SH-SY5Y (cell line): ENCODE data around the gene ADGRB2.

Experiments used
- GATA2 ChIP-seq: IDR thresholded peaks from 2 replicates; pipeline ENCODE4 v1.6.1; 2011; ENCODE audit warnings: mild to moderate bottlenecking, low read depth, low read length
- GATA3 ChIP-seq: IDR thresholded peaks from 2 replicates; pipeline ENCODE4 v1.6.1; 2011; ENCODE audit warnings: low read depth, mild to moderate bottlenecking, low read length, moderate library complexity

ADGRB2 gene

DNA sequence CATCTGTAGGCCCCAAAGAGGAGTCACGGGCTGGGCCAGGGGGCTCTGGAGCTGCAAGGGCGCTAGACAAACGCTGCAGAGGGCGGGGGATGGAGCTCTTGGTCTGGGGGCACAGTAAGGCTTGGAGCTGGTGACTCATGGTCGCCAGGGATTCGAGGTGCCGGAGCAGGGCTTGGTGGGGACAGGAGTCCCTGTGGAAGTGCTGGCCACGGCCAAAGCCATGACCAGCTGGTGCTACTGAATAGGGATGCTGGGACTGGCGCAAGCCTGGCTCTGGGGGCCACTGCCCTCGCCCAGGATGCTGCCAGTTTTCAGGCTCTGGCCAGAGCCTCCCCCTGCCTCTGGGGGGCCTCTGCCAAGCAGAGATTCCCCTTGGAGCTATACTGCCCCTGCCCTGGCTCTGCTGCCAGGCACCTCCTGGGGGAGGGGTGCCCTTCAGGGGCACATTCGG lies 26.5 kb upstream of the ADGRB2 start:
- TF ChIP-seq GATA3 (no peak), GATA2 (no peak)

DNA sequence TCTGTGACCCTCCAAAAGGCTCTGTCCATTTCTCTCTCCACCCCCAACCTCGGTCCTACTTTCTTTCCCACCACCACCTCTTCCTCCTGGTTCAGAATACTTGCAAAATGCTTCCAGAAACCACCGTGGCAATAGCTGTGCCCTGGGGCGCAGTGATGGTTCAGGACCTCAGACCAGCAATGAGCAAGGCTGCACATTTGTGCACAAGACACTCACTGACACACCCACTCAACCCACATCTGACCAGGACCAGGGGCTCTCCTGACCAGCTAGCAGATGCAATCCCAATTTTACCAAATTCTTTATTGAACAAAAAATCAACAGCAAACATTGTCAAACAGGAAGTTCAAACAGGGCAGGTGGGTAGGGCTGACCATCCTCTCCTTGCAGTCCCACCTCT lies 26.0 kb upstream of the ADGRB2 start:
- TF ChIP-seq GATA3, result no peak
- TF ChIP-seq GATA2, result no peak

DNA sequence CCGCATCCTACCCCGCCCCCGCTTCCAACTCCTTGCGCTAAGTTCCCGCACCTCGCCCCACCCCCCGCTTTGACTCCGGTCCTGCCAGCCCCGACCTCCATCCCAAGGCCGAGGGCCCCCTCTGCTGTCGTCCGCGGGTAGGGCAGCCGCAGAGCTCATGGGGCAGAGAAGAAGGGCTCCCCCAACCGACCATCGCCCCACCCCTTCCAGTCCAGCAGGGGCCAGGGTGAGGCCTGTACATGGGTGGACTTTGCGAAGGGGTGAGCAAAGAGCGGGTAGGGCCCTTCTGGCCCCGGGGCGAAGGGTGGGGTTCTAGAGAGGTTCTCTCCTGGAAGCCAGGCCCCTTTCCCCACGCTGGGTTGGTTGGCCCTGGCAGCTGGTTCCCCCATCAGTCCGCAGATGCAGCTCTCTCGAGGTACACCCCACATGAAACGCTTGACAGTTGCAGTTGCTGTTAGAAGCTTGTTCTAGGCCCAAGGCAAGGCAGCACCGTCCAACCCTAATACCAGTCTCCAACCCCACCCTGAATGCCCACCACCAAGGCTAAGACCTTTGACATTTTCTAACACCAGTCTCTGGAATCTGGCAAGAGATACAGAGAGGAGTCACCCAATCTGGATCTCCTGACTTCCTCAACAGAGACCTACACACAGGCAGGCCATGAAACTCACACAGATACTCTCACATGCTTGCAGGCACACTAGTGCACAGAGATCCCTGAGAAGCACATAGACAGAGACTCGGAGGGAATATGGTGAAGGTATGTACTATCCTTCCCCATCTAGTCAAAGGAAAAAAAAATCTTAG lies 25.3 kb upstream of the ADGRB2 start:
- no peak for TF ChIP-seq GATA2

DNA sequence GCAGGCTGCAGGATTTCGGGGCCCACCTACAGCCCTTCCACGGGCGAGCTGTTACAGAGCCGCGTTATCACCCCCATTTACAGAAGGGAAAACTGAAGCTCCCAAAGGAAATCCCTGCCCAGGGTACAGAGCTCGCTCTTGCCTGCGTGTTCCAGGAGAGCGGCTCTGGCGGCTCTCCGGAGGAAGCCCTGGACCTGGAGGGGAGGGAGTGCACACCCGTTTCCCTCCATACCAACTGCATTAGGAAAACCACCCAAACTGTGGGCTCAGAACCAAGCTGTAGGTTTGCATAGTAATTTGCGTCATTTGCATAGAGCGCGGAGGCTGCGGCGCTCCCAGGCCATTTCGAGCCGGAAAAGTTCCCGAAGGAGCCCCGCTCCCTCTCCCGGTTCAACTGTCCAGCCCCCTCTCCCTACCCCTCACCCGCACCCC lies 24.7 kb upstream of the ADGRB2 start:
- no peak for TF ChIP-seq GATA2
- TF ChIP-seq GATA3, result no peak

DNA sequence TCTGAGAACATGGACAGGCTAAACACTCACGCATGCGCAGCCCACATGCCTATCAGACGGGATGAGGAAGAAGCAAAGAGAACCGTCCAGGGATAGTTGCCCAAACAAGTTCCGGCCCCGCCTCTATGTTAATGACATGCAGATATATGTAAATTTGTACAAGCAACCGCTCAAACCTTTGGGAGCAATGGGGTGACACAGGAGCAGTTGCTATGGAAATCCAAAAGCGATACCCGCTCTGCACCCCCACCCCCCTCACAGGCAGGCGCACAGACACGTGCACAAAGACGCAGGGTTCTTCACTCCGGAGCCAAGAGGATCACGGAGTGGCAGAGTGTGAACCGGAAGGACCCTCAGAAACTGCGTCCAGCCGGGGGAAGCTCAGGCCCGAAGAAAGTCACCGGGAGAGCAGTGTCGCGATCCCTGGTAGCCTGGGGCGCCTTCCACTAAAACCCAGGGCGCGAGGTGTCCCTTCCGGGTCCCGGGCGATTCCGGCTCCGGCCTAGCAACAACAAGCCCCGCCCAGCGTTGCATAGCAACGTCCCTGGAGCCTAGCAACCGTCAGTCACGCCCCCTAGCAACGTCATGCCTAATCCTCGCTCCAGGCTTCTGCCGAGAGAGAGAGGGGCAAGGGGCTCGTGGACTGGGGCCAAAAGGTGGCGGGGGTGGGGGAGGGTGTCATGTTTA lies 24.1 kb upstream of the ADGRB2 start:
- TF ChIP-seq GATA2 (no peak), GATA3 (no peak)

DNA sequence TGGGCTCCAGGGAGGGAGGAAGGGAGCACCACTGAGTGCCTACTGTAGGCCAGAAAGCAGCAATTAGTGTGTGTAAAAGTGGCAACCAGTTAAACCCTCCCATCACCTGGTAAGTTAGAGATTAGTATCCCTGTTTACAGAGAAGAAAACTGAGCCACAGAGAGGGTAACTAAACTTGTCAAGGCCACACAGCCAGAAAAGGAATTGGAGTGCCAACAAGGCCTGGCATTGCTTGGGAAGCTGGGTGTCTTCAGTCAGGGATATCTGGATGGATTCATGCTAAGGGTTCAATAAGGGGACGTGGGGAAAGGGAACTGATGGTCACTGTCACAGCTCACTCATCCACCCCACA lies 23.6 kb upstream of the ADGRB2 start:
- no peak for TF ChIP-seq GATA2
- no peak for TF ChIP-seq GATA3

DNA sequence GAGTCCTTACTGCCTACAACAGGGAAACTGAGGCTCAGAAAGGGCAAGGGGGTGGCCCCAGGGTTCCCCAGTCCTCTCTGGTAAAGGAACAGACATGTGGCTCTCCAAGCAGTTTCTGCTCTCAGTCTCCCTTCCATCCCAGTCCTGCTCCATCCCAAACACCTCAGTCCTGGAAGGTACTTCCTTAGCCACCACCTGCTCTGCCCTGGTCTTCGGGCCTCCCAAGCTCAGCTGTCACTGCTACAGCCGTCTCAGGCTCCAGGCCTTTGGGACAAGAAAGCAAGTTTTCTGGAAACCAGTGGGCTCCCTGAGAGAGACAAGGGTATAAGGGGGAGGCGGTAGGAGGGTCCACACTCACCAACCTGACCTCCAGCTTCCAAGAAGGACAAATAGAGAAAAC lies 23.1 kb upstream of the ADGRB2 start:
- TF ChIP-seq GATA3 (no peak), GATA2 (no peak)

DNA sequence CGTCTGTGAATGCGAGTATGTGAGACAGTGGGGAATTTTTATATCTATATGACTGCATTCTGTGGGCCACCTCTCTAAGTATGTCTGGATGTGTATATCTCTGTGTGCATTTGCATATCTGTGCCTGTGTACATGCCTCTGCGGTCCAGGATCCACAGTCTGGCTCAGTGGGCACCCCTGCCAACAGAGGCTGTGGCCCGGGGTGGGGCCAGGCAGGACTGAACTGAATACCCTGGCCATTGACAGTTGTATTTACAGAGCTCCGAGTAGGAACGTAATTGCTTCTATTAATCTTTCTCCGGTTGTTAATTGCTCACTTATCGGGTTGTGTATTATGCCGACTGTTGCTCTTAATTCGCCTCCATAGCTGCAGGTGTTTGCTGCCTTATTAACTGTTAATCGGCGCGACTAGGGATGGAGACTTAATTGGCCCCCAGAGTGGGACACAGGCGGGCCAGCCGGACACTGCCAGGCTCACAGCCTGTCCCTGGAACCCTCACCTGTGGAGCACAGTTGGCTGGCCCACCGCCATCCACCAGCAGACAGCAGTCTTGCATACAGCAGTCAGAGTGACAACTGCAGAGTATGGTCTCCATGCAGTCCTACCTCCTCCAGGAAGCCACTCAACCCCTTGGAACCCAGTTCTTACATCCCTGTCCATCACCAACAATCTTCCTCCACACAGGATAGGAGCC lies 22.4 kb upstream of the ADGRB2 start:
- TF ChIP-seq GATA2, result no peak
- no peak for TF ChIP-seq GATA3

DNA sequence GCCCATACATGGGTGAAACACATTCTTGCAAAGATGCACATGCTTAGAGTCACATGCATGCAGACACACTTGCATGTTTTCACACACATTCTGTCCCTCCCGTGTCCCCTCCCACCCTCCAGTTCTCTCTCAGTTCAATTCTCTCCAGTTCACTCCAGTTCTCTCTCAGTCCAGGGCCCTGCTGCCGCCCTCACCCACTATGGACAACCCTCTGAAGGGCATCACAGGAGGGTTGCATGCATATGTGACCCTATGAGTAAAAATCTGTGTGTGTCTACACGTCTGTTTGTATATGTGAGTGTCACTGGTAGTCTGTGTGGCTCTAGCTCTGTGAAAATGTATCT lies 21.8 kb upstream of the ADGRB2 start:
- TF ChIP-seq GATA3, result no peak
- TF ChIP-seq GATA2, result no peak

DNA sequence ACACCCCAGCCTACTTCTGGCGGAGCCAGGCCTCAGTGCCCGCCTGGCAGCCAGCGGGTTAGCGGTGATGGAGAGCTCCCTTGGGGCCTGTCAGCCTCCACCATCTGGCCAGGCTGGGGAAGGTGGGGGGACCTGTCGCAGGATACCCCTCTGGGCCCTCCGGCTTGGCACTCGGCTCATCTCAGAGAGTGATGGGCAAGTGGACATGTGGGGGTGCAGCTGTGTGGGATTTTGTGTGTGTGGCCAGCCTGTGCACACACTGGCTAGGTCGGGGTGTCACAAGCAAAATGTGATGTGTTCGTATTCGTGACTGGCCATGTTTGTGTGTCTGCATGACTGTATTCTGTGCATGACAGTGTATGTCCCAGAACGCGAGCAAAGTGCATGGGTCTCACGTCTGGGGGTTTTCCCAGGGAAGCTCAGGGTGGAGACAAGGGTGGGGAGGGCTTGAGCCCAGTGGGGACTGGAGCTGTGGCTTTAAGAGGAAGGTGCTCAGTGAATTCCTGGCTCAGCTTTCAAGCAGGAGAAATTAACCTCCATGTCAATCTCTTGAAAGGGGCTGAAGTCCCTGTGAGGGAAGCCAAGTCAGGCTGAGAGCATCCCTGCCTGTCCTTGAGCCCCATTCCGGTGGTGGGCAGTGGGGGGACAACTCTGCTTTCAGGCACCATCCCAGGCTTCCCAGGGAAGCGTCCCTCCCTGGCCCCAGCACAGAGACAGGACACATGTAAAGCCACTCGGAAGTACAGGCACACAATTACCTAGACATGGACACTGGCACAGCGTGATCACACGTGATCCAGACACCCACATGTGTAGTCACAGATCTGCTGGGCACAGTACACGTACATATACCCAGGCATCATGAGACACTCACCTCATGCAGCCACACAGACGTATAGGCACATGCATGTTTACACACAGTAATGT lies 21.1 kb upstream of the ADGRB2 start:
- TF ChIP-seq GATA3, result no peak
- no peak for TF ChIP-seq GATA2

DNA sequence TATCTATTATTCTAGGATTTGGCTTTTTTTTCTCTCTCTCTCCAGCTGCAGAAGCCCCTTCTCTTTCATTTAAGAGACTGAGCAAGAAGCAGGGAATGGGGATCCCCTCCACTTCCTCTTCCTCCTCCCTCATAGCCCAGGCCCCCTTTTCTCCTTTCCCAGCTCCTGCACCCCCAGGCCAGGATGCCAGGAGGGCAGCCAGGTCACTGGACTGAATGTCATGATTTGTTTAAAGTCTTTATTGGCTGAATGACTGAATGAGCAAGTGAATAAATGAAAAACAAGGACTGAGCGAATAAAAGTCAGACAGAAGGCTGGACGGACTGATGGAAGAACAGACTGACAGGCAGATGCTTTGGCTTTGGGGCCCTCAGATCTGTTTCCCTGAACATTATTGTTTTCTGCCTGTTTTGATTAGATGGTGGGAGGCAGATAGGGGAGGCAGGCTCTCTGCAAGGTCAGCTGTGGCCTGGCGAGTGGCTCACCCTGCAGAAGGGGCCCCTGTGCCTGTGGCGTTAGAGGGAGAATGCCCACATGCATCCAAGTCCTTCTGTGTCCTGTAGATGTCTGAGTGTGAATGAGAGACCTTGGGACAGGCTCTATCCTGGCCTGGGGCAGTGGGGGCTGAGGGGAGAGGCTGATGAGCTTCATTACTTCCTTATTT lies 20.3 kb upstream of the ADGRB2 start:
- TF ChIP-seq GATA2 (peak; percentile 97), GATA3 (no peak)

DNA sequence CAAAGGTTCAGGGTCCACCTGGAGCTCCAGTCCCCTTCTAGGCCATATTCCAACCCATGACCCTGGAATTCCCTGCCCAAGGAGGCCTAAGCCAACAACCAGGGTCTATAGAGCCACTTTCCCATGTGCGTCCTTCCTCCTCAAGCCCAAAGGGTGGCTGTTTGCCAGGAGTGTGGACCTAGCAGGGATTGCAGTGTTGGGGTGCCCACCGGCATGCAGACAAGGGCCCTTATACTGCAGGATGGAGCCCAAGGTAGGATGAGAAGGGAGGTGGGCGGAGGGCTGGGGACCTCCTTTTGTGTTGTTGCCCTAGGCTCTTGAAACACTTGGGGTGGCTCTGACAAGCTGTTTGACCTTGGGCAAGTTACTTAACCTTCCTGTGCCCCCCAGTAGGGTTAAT lies 19.7 kb upstream of the ADGRB2 start:
- TF ChIP-seq GATA2 (no peak), GATA3 (no peak)

DNA sequence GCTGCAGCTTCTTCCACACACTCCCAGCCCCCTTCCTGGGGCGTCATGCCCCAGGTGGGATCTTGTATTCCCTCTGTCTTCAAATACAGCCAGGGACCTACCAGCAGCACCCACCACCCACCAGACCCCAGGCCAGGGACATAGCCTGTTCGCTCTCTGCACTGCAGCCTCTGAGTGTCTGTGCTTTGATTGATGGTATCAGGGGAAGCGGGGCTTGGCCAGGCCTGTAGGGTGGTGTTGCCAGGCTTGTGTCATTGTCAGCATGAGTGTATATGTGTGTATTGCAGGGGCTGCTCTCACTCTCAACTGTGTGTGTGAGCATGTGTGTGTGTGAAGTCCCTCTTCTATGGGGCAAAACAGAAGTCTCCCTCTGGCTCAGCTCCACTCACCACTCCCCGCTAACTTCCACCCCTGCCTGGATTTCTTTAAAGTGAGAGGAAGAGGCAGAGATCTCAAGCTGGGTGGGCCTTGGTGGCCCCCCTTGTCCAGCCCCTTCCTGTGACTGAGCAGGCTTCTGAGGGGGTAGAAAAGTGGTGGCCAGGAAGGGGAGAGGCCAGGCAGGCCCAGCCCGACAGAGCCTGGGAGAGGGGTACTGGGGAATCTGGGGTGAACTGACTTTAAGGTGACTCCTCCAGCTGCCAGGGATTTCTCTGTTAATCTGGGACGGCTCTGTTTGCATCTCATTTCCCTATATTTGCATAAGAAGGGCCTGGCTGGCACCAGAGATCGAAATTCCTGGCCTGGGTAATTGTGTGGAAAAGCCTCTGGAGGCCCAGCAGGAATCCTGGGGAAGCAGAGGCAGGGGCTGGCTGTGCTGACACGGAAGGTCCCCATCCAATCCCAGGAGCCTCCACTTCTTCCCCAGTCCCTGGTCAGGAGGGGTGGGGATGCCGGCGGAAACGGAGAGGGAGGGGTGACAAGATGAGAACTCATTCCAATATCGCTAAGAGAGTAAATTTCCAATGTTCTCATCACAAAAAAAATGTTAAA lies 18.6 kb upstream of the ADGRB2 start:
- TF ChIP-seq GATA3, result no peak
- TF ChIP-seq GATA2, result peak; percentile 84
